ENCODE measurements around the gene ACTL10.
A peak's percentile ranks its signal among the peaks of the same experiment; 100 is the strongest.

ACTL10 gene

DNA sequence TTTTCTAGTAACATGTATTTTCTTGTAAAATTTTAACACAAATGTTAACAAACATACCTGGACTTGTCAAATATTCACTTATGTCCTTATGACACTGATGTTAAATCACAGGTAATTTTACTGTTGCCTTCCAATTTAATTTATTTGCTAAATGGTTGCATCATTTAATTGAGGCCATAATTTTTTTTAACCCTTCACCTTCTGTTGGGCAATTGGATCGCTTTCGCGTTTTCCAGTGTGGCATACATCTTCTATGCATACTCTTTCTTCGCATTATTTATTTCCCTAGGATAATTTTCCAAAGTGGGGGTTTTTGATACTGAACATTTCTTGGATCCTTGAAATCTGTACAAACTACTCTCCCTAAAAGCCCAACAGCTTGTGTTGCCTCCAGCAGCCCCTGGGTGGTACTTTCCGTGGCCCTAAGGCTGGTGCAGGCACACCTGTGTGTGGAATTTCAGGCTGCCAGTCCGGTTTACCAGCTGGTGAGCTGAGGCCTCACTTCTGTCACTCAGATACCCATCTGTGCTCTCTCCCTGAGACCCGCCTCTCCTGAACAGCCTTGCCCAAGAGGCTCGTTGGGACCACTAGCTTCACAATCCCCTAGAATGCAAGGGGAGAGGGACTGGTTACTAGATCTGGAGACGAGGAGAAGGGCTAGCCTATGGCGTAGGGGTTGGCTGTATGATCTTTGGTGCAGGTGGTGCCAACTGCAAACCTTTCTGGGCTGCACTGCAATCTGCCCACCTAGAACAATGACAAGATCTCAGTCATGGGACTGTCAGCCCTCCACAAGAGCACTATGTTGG is 15.8 kb upstream of the ACTL10 start:
- H3K4me3 ChIP-seq (ENCODE audit: low read length, poor library complexity, severe bottlenecking) = no peak overlapping the region
- H3K9me2 ChIP-seq (replicated peaks; ENCODE audit: low read depth, low read length) = no peaks in the 10 kb centered on the region
- H4K20me1 ChIP-seq (ENCODE audit: insufficient read depth, low read length, poor library complexity, severe bottlenecking) = no peaks in the 10 kb centered on the region
- H3K36me3 ChIP-seq (ENCODE audit: insufficient read depth, low read length) = no peaks in the 10 kb centered on the region
- H3F3A ChIP-seq (ENCODE audit: low read depth) = no peaks in the 10 kb centered on the region
- no peaks in the 10 kb centered on the region for H3K9me3 ChIP-seq (ENCODE audit: insufficient read depth, low read depth, low read length)
- H2AFZ ChIP-seq (ENCODE audit: low read length) = no peak overlapping the region
- no peaks in the 10 kb centered on the region for H3K79me2 ChIP-seq (ENCODE audit: insufficient read depth, low read length)
- H3K9ac ChIP-seq (ENCODE audit: low read depth, low read length, poor library complexity, severe bottlenecking) = no peak overlapping the region
- H3K4me2 ChIP-seq (ENCODE audit: low read depth, low read length, poor library complexity, severe bottlenecking) = no peak overlapping the region
- H3K27me3 ChIP-seq (ENCODE audit: insufficient read depth, low read length, poor library complexity, severe bottlenecking) = no peaks in the 10 kb centered on the region
- TF ChIP-seq, protein P1, sequence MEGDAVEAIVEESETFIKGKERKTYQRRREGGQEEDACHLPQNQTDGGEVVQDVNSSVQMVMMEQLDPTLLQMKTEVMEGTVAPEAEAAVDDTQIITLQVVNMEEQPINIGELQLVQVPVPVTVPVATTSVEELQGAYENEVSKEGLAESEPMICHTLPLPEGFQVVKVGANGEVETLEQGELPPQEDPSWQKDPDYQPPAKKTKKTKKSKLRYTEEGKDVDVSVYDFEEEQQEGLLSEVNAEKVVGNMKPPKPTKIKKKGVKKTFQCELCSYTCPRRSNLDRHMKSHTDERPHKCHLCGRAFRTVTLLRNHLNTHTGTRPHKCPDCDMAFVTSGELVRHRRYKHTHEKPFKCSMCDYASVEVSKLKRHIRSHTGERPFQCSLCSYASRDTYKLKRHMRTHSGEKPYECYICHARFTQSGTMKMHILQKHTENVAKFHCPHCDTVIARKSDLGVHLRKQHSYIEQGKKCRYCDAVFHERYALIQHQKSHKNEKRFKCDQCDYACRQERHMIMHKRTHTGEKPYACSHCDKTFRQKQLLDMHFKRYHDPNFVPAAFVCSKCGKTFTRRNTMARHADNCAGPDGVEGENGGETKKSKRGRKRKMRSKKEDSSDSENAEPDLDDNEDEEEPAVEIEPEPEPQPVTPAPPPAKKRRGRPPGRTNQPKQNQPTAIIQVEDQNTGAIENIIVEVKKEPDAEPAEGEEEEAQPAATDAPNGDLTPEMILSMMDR (conservative IDR thresholded peaks at IDR 0.05; ENCODE audit: low read length) = no peak
- no peak for TF ChIP-seq EZH2phosphoT487 (IDR thresholded peaks at IDR 0.05; ENCODE audit: borderline replicate concordance)
- no peaks in the 10 kb centered on the region for H3K4me1 ChIP-seq (ENCODE audit: insufficient read depth, low read length, poor library complexity, severe bottlenecking)

DNA sequence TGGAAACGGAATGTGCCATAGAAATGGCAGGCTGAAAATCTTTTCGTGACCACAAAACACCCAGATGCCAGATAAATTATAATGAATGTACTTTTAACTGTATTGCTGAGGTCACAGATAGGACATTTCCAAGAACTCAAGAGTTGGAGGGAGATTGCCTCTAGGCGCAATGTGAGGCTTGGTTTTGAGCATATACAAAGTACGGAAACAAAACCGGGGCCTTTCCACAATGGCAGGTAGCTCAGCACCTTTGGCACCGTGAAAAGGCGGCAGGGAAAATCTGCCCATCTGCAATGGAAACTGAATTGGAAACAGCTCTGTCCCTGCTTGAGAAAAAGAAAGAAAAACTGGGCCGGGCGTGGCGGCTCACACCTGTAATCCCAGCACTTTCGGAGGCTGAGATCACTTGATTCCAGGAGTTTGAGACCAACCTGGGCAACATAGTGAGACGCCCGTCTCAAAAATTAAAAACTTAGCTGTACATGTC is 15.1 kb upstream of the ACTL10 start:
- H3F3A ChIP-seq (ENCODE audit: low read depth) = no peaks in the 10 kb centered on the region
- no peaks in the 10 kb centered on the region for H3K9me2 ChIP-seq (replicated peaks; ENCODE audit: low read depth, low read length)
- H4K20me1 ChIP-seq (ENCODE audit: insufficient read depth, low read length, poor library complexity, severe bottlenecking) = no peaks in the 10 kb centered on the region
- H2AFZ ChIP-seq (ENCODE audit: low read length) = no peak overlapping the region
- H3K36me3 ChIP-seq (ENCODE audit: insufficient read depth, low read length) = no peaks in the 10 kb centered on the region
- no peak overlapping the region for H3K4me3 ChIP-seq (ENCODE audit: low read length, poor library complexity, severe bottlenecking)
- TF ChIP-seq EZH2phosphoT487 (IDR thresholded peaks at IDR 0.05; ENCODE audit: borderline replicate concordance) = no peak
- TF ChIP-seq, protein P1 (conservative IDR thresholded peaks at IDR 0.05; ENCODE audit: low read length) = no peak
- no peaks in the 10 kb centered on the region for H3K9me3 ChIP-seq (ENCODE audit: insufficient read depth, low read depth, low read length)
- H3K4me2 ChIP-seq (ENCODE audit: low read depth, low read length, poor library complexity, severe bottlenecking) = no peak overlapping the region
- no peaks in the 10 kb centered on the region for H3K79me2 ChIP-seq (ENCODE audit: insufficient read depth, low read length)
- no peaks in the 10 kb centered on the region for H3K27me3 ChIP-seq (ENCODE audit: insufficient read depth, low read length, poor library complexity, severe bottlenecking)
- H3K4me1 ChIP-seq (ENCODE audit: insufficient read depth, low read length, poor library complexity, severe bottlenecking) = no peaks in the 10 kb centered on the region
- no peak overlapping the region for H3K9ac ChIP-seq (ENCODE audit: low read depth, low read length, poor library complexity, severe bottlenecking)

DNA sequence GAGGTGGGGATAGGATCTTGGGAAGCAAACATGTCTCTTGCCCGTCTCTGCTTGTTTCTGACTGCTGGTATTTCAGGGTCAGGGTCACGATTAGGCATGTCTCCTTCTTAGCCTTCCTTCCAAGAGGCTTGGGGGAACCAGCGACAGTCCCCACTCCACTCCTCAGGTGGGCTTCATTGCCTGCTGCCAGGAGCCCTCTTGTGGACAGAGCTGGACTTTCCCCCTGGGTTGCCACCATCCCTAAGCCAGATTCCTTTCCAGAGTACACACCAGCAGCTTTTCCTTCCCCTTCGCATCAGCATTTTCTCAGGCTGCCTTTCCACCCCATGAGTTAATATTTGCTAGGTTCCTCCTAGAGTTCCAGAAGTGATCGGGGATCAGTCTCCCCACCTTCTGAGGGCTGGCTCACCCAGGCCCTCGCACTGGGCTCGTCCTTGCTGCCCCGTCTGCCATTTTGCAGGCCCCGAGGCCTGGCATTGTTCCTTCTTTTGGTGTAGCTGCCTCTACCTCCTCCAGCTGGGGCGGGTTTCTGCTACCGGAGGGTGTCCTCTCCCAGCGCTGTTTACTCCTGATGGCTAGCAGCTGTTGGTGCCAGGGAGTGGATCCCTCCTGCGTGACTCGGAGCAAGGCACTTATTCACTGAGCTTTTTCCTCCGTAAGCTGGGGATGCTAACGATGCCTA is 13.4 kb upstream of the ACTL10 start:
- Histone ChIP-seq H3F3A (ENCODE audit: low read depth) (no peaks in the 10 kb centered on the region), H3K4me1 (ENCODE audit: insufficient read depth, low read length, poor library complexity, severe bottlenecking) (no peaks in the 10 kb centered on the region), H3K27me3 (ENCODE audit: insufficient read depth, low read length, poor library complexity, severe bottlenecking) (no peaks in the 10 kb centered on the region), H4K20me1 (ENCODE audit: insufficient read depth, low read length, poor library complexity, severe bottlenecking) (no peaks in the 10 kb centered on the region), H3K4me3 (ENCODE audit: low read length, poor library complexity, severe bottlenecking) (no peak overlapping the region), H3K79me2 (ENCODE audit: insufficient read depth, low read length) (no peaks in the 10 kb centered on the region), H3K36me3 (ENCODE audit: insufficient read depth, low read length) (no peaks in the 10 kb centered on the region), H3K9ac (ENCODE audit: low read depth, low read length, poor library complexity, severe bottlenecking) (no peak overlapping the region), H3K4me2 (ENCODE audit: low read depth, low read length, poor library complexity, severe bottlenecking) (no peak overlapping the region), H3K9me2 (replicated peaks; ENCODE audit: low read depth, low read length) (no peaks in the 10 kb centered on the region), H2AFZ (ENCODE audit: low read length) (no peak overlapping the region), H3K9me3 (ENCODE audit: insufficient read depth, low read depth, low read length) (no peaks in the 10 kb centered on the region)
- TF ChIP-seq EZH2phosphoT487 (IDR thresholded peaks at IDR 0.05; ENCODE audit: borderline replicate concordance) = no peak
- TF ChIP-seq, protein P1 (conservative IDR thresholded peaks at IDR 0.05; ENCODE audit: low read length) = peak; percentile 89
